ENCODE measurements around the gene HDAC8.

The HDAC8 gene

DNA sequence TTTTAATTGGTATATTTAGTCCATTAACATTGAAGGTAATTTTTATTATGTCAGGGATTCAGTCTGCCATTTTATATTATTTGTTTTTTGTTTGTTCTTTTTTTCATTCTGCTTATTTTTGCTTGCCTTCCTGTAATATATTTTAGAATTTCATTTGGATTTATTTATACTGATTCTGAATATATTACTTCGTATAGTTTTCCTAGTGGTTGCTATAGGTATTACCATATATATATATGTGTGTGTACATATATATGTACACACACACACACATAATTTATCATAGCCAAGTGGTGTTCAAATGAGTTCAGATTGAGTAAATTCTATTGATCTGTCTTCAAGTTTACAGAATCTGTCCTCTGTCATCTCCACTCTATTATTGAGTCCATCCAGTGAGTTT lies 278.1 kb downstream of the HDAC8 start:
- no peak for DNase-seq (ENCODE audit: low read depth)

DNA sequence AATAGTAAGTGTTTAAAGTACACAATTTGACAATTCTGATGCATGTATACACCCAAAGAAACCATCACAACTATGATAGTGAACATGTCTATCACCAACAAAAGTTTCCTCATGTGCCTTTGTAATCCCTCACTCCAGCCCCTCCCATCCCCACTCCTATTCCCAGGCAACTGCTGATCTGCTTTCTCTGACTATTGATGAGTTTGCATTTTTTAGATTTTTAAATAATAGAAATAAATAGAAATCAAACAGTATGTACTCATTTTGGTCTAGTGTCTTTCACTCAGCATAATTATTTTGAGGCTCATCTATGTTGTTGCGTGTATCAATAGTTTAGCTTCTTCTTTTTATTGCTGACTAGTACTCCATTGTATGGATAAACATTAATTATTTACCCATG lies 290.3 kb downstream of the HDAC8 start:
- no peak for DNase-seq (ENCODE audit: low read depth)

DNA sequence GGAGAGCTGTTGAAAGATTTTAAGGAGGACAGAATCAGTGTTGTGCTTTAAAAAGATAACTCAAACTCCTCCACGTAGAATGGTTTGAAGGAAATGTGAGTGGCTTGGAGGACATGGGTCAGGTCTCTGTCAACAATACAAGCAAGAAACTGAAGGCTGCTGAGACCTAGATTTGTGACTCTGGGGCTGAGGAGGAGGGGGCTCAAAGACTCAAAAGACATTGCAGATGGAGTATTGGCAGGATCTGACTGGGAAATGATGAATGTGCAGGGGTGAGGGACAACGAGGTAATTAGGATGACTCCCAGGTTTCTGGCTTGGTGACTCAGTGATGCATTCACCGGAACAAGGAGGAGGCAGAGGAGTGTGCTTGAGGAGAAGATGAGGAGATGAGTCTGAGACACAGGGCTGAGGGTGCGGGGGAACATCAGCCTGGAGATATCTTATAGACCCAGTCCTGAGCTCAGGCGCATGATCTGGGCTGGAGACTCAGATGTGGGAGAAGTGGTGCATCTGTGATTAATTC lies 292.3 kb downstream of the HDAC8 start:
- DNase-seq (ENCODE audit: low read depth), result no peak

Data from GM04504 (cell line).